ENCODE measurements around the gene GALK2.

Gene GALK2

GRCh38 chr15:49282366-49282765, 112.3 kb downstream of the GALK2 start:
- DNase-seq (ENCODE audit: low spot score): no peak

GRCh38 chr15:49286649-49287404, 116.8 kb downstream of the GALK2 start:
- DNase-seq (ENCODE audit: low spot score): no peak

GRCh38 chr15:49287481-49287880, 117.4 kb downstream of the GALK2 start:
- no peak for DNase-seq (ENCODE audit: low spot score)

- no peak for DNase-seq (ENCODE audit: low spot score)
These were observed 118.3 kb downstream of the GALK2 start for GRCh38 chr15:49288391-49288790.

GRCh38 chr15:49290191-49290590, 120.1 kb downstream of the GALK2 start:
- DNase-seq (ENCODE audit: low spot score): no peak

GRCh38 chr15:49293941-49294340, 123.9 kb downstream of the GALK2 start:
- DNase-seq (ENCODE audit: low spot score): no peak

GRCh38 chr15:49296258-49296657, 126.2 kb downstream of the GALK2 start:
- no peak for DNase-seq (ENCODE audit: low spot score)

GRCh38 chr15:49297584-49297983, 127.5 kb downstream of the GALK2 start:
- no peak for DNase-seq (ENCODE audit: low spot score)

- no peak for DNase-seq (ENCODE audit: low spot score)
These were observed 130.8 kb downstream of the GALK2 start for GRCh38 chr15:49300856-49301255.

- DNase-seq (ENCODE audit: low spot score): no peak
These were observed 131.5 kb downstream of the GALK2 start for GRCh38 chr15:49301562-49301961.

- no peak for DNase-seq (ENCODE audit: low spot score)
These were observed 133.0 kb downstream of the GALK2 start for GRCh38 chr15:49303003-49303402.

GRCh38 chr15:49306551-49306950, 136.5 kb downstream of the GALK2 start:
- DNase-seq (ENCODE audit: low spot score): no peak

- no peak for DNase-seq (ENCODE audit: low spot score)
These were observed 138.6 kb downstream of the GALK2 start for GRCh38 chr15:49308686-49309085.

GRCh38 chr15:49309889-49310288, 139.8 kb downstream of the GALK2 start:
- DNase-seq (ENCODE audit: low spot score): no peak

GRCh38 chr15:49313650-49314049, 143.6 kb downstream of the GALK2 start:
- DNase-seq (ENCODE audit: low spot score): no peak

GRCh38 chr15:49314716-49315115, 144.7 kb downstream of the GALK2 start:
- no peak for DNase-seq (ENCODE audit: low spot score)

GRCh38 chr15:49315391-49315823, 145.4 kb downstream of the GALK2 start:
- no peak for DNase-seq (ENCODE audit: low spot score)

- DNase-seq (ENCODE audit: low spot score): no peak
These were observed 150.3 kb downstream of the GALK2 start for GRCh38 chr15:49320351-49320750.

GRCh38 chr15:49323207-49323606, 153.2 kb downstream of the GALK2 start:
- no peak for DNase-seq (ENCODE audit: low spot score)

GRCh38 chr15:49327927-49328326, 157.9 kb downstream of the GALK2 start:
- no peak for DNase-seq (ENCODE audit: low spot score)

GRCh38 chr15:49328941-49329340, 158.9 kb downstream of the GALK2 start:
- no peak for DNase-seq (ENCODE audit: low spot score)

- no peak for DNase-seq (ENCODE audit: low spot score)
These were observed 160.1 kb downstream of the GALK2 start for GRCh38 chr15:49330166-49330565.

- no peak for DNase-seq (ENCODE audit: low spot score)
These were observed 161.4 kb downstream of the GALK2 start for GRCh38 chr15:49331442-49331841.

GRCh38 chr15:49331951-49332350, 161.9 kb downstream of the GALK2 start:
- no peak for DNase-seq (ENCODE audit: low spot score)
